K562 (cell line): ENCODE results near the gene NYAP2. TPM values are rescaled to one million over a fixed set of nuclear protein-coding genes. Genes with fewer than 3 reads are reported as not detected.

Source experiments
- ATAC-seq: fragments of 200-7000 bp; cut with Tn5 transposase; 3 replicates; pipeline ENCODE4 v1.9.1; 2020; ENCODE audit warnings: moderate library complexity
- BruUV-seq: library from RNA; stranded (reverse); fragments of 400-500 nt; replicated peaks from 2 replicates; lab custom pipeline; 2021; lab: Mats Ljungman, UMichigan
- CTCF ChIA-PET: fragments of 300-600 bp; formaldehyde crosslinking; extraction: SDS; loops from one replicate; lab custom pipeline; 2021; ENCODE audit warnings: low intra/inter-chr PET ratio; lab: Yijun Ruan, JAX
- POLR2A ChIA-PET: fragments of 300-600, 350-650 bp; sonication (Branson Sonifier 250); formaldehyde crosslinking; extraction: SDS; loops from one replicate; lab custom pipeline; 2021; ENCODE audit warnings: antibody characterized with exemption, inconsistent platforms; lab: Yijun Ruan, JAX
- DNase-seq, 4 experiments: peaks; one replicate each; pipeline versions ENCODE4 v3.0.0 to v3.0.0-alpha.2; 2011 to 2018; ENCODE audit warnings: low spot score in 3 of 4, mixed read lengths in 3 of 4; ENCODE audit errors: extremely low read depth in 1 of 4
- FAIRE-seq: peaks from 2 replicates; lab custom pipeline; 2011; peaks lifted over from hg19 to GRCh38; lab: Jason Lieb, UNC
- H2AFZ ChIP-seq: 2 replicates; pipeline ENCODE4 v1.6.0; 2011; ENCODE audit warnings: low read depth, low read length, control low read depth, inconsistent platforms
- H3K27ac ChIP-seq: fragments of 200-600 bp; 3 replicates; pipeline ENCODE4 v1.8.0; 2011; ENCODE audit warnings: low read depth, mild to moderate bottlenecking, control low read depth, inconsistent platforms, low read length, moderate library complexity, mixed read lengths; ENCODE audit errors: extremely low read depth
- H3K27me3 ChIP-seq, 2 experiments: fragments of 300-600 bp in 1 of 2; 2 replicates in 1 of 2; 3 replicates in 1 of 2; pipeline versions ENCODE4 v1.6.0 to v1.8.0; 2011; ENCODE audit warnings: inconsistent platforms in 2 of 2, low read length in 2 of 2, mild to moderate bottlenecking in 1 of 2, mixed read lengths in 1 of 2, moderate library complexity in 1 of 2; ENCODE audit not compliant: control insufficient read depth in 2 of 2, insufficient read depth in 2 of 2
- H3K36me3 ChIP-seq: fragments of 300-600 bp; 3 replicates; pipeline ENCODE4 v1.8.0; 2011; ENCODE audit warnings: mild to moderate bottlenecking, low read length, inconsistent platforms; ENCODE audit not compliant: control insufficient read depth, insufficient read depth
- H3K4me1 ChIP-seq, 2 experiments: fragments of 200-600 bp in 1 of 2; replicated peaks in 1 of 2; 2 replicates in 1 of 2; 3 replicates in 1 of 2; pipeline versions ENCODE4 v1.5.1 to v1.8.0; 2011; ENCODE audit warnings: inconsistent platforms in 2 of 2, low read length in 2 of 2, mild to moderate bottlenecking in 1 of 2, mixed read lengths in 1 of 2, moderate library complexity in 1 of 2; ENCODE audit not compliant: control insufficient read depth in 2 of 2, insufficient read depth in 2 of 2
- H3K4me2 ChIP-seq: 2 replicates; pipeline ENCODE4 v1.6.1; 2011; ENCODE audit warnings: low read length, control low read depth, inconsistent platforms, mixed read lengths; ENCODE audit not compliant: insufficient read depth
- H3K4me3 ChIP-seq: fragments of 200-600 bp; sonication (generic), shearing (Covaris generic); 2 replicates; pipeline ENCODE4 v1.5.1; 2016; ENCODE audit warnings: control low read depth, inconsistent platforms
- H3K79me2 ChIP-seq: fragments of 200-600 bp; 3 replicates; pipeline ENCODE4 v1.8.0; 2011; ENCODE audit warnings: low read length, inconsistent platforms; ENCODE audit not compliant: control insufficient read depth, insufficient read depth
- H3K9ac ChIP-seq, 2 experiments: 2 replicates each; pipeline versions ENCODE4 v1.6.0 to v1.6.1; 2011; ENCODE audit warnings: low read depth in 2 of 2, low read length in 2 of 2, control low read depth in 1 of 2, inconsistent platforms in 1 of 2, mild to moderate bottlenecking in 1 of 2, mixed read lengths in 1 of 2; ENCODE audit not compliant: insufficient read depth in 1 of 2
- H3K9me1 ChIP-seq: one replicate; pipeline ENCODE4 v1.6.0; 2011; ENCODE audit warnings: inconsistent platforms, mild to moderate bottlenecking, low read length, moderate library complexity; ENCODE audit not compliant: control insufficient read depth, insufficient read depth
- H3K9me3 ChIP-seq: replicated peaks from 2 replicates; pipeline ENCODE4 v1.5.1; 2011; ENCODE audit warnings: low read depth, low read length, inconsistent platforms; ENCODE audit not compliant: control insufficient read depth, insufficient read depth
- H4K20me1 ChIP-seq: replicated peaks from 2 replicates; pipeline ENCODE4 v1.6.1; 2011; ENCODE audit warnings: low read length, inconsistent platforms, mixed read lengths; ENCODE audit not compliant: control insufficient read depth, insufficient read depth
- DDX20 ChIP-seq: fragments of 450-650 bp; IDR thresholded peaks from 2 replicates; pipeline ENCODE4 v1.6.1; 2016; ENCODE audit warnings: missing genetic modification characterization, low read depth, mild to moderate bottlenecking, missing compliant biosample characterization, moderate library complexity
- MCM7 ChIP-seq, 2 experiments: fragments of 450-650 bp; IDR thresholded peaks; 2 replicates each; pipeline ENCODE4 v1.6.1; 2016 to 2018
- MTA1 ChIP-seq: fragments of 450-650 bp; IDR thresholded peaks from 2 replicates; pipeline ENCODE4 v1.6.1; 2017; ENCODE audit warnings: borderline replicate concordance
- PHF20 ChIP-seq: fragments of 450-650 bp; IDR thresholded peaks from 2 replicates; pipeline ENCODE4 v1.6.1; 2018; ENCODE audit not compliant: partially characterized antibody
- RBM14 ChIP-seq: fragments of 200-400 bp; formaldehyde crosslinking; IDR thresholded peaks from 2 replicates; pipeline ENCODE4 v1.6.1; 2018; ENCODE audit warnings: low read depth, mild to moderate bottlenecking, low read length, moderate library complexity, borderline replicate concordance; ENCODE audit not compliant: insufficient read depth
- SMAD3 ChIP-seq: fragments of 450-650 bp; formaldehyde crosslinking; conservative IDR thresholded peaks from 2 replicates; pipeline ENCODE4 v1.4.0; 2020; ENCODE audit warnings: mild to moderate bottlenecking
- TSHZ1 ChIP-seq: fragments of 250-450 bp; sonication (Bioruptor Pico); IDR thresholded peaks from 2 replicates; pipeline ENCODE4 v1.4.0; 2020; ENCODE audit warnings: mild to moderate bottlenecking, moderate library complexity
- ZKSCAN8 ChIP-seq: fragments of 200-800 bp; sonication (Bioruptor generic); IDR thresholded peaks from 2 replicates; pipeline ENCODE4 v1.6.1; 2016; ENCODE audit warnings: missing genetic modification characterization, missing compliant biosample characterization
- ZNF224 ChIP-seq: sonication (generic); formaldehyde crosslinking; IDR thresholded peaks from 2 replicates; pipeline ENCODE4 v1.8.0; 2022; ENCODE audit warnings: mild to moderate bottlenecking, missing genetic modification reagents
- ZNF609 ChIP-seq: sonication (generic); formaldehyde crosslinking; IDR thresholded peaks from 2 replicates; pipeline ENCODE4 v1.8.1; 2023; ENCODE audit warnings: missing genetic modification reagents, mild to moderate bottlenecking, borderline replicate concordance
- ZNF79 ChIP-seq: fragments of 250-450 bp; sonication (Bioruptor Pico); IDR thresholded peaks from 2 replicates; pipeline ENCODE4 v1.4.0; 2020; ENCODE audit warnings: low read depth, mild to moderate bottlenecking, moderate library complexity
- WGBS: fragments of 100-300 bp; shearing (Covaris generic); methylation state at CpG from one replicate; pipeline ENCODE4 v1.1.6; 2016; ENCODE audit warnings: low coverage, mixed read lengths; ENCODE audit not compliant: insufficient coverage; ENCODE audit errors: missing lambda C conversion rate; 5-methylcytosine and 5-hydroxymethylcytosine counted together
- in situ Hi-C: fragments of 300-500 bp; cut with MboI; formaldehyde crosslinking; loops from 4 replicates; pipeline ENCODE4 v1.15.0; 2018; ENCODE audit warnings: inconsistent platforms, mixed read lengths
- intact Hi-C: fragments of 100-400 bp; cut with micrococcal nuclease; formaldehyde crosslinking; loops from 2 replicates; pipeline ENCODE4 v1.14.2; 2022
- polyA plus RNA-seq, 8 experiments: library from polyadenylated mRNA; depleted of rRNA in 4 of 8; stranded (reverse) in 5 of 8; unstranded in 3 of 8; fragments of >200 nt; fragmentation: Nextera tagmentation in 2 of 8; fragmentation: Illumina TruSeq in 1 of 8; extraction: Ambion mirVana in 2 of 8; extraction: Trizol in 1 of 8; gene quantifications; 2 replicates each; pipeline versions ENCODE4 v1.2.1 to v1.2.3, GENCODE V29; 2011 to 2014; ENCODE audit warnings: inconsistent platforms in 1 of 8, missing spikeins in 1 of 8
- total RNA-seq, 7 experiments: library from RNA; depleted of rRNA in 6 of 7; stranded (reverse); fragments of >200 nt in 6 of 7; fragmentation: Illumina TruSeq in 2 of 7; extraction: Trizol in 2 of 7; gene quantifications; 2 replicates each; pipeline versions ENCODE4 v1.2.1 to v1.2.3, GENCODE V29; 2011 to 2021; ENCODE audit warnings: low replicate concordance in 1 of 7

NYAP2 gene
- total and polyA plus RNA-seq, 9 of the 15 experiments (the other 6 are each of a cell fraction or from before 2014, with no cell fraction given) = 0.03 to 0.04 (median 0.04) TPM; not detected in 3

DNA sequence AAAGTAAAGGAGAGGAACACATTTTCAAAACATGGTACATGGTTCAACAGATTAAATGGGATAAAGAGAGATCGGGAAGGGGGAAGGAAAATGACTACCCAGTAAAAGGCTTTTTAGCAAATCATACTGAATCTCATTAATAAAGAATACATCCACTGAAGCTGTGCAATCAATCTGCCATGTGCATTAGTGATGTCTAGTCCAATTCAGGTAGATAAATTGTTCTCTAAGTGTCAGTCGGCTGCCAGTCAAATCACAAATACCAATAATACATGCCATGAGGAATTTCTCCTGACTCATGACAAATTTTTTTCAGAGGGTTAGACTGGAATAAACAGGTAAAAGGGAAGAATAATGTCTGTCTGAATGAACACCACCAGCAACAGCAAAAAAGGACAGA, 22.6 kb downstream of the NYAP2 start:
- no peak overlapping the region for H3K4me2 ChIP-seq
- FAIRE-seq = no peak
- H3K9me1 ChIP-seq = no peaks in the 10 kb centered on the region
- no peak for ATAC-seq
- no peaks in the 10 kb centered on the region for H3K9me3 ChIP-seq
- H3K36me3 ChIP-seq = no peaks in the 10 kb centered on the region
- POLR2A ChIA-PET = no interaction called here
- WGBS = 7% methylated on average over 2 of the region's 2 CpGs
- in situ Hi-C loops = no loop called here
- no peak overlapping the region; the same call in 1 of the 2 replicates for H2AFZ ChIP-seq
- no peak for TF ChIP-seq MTA1
- no peak for TF ChIP-seq TSHZ1
- TF ChIP-seq SMAD3 (CRISPR knock-in tag) = no peak
- TF ChIP-seq DDX20 (tag) = no peak
- TF ChIP-seq ZNF609 (CRISPR knock-in tag) = no peak
- no peak for TF ChIP-seq ZNF224 (CRISPR knock-in tag)
- no peak for TF ChIP-seq ZNF79 (CRISPR knock-in tag)
- no peak for TF ChIP-seq RBM14
- TF ChIP-seq MCM7 (IDR thresholded peaks at IDR 0.05) = no peak
- TF ChIP-seq PHF20 = no peak
- no peak for TF ChIP-seq ZKSCAN8 (CRISPR knock-in tag)
- H3K9ac ChIP-seq = no peak overlapping the region
- BruUV-seq = no TSS peak
- H3K27me3 ChIP-seq = no peaks in the 10 kb centered on the region
- no peaks in the 10 kb centered on the region for H4K20me1 ChIP-seq
- DNase-seq = no peak
- intact Hi-C loops = no loop called here
- no peaks in the 10 kb centered on the region for H3K4me1 ChIP-seq
- no peaks in the 10 kb centered on the region for H3K79me2 ChIP-seq
- no peak overlapping the region for H3K27ac ChIP-seq
- no peak overlapping the region for H3K4me3 ChIP-seq
- CTCF ChIA-PET = no interaction called here
